Renal cortex interstitium (tissue), 11 donors: Measurements from ENCODE around the gene ZCCHC10. TPM values are rescaled to one million over a fixed set of nuclear protein-coding genes. Genes with fewer than 3 reads are reported as not detected.
"Not testable (repeated sequence)": the region's sequence is repeated elsewhere in the genome, so short reads cannot be mapped to it uniquely, and the experiment has no call there.

Experiments used
- DNase-seq, 11 donors: peaks; one replicate each; pipeline ENCODE4 v3.0.0-alpha.2; 2013; ENCODE audit warnings: low read depth in 9 of 11, low spot score in 4 of 11; ENCODE audit errors: extremely low read depth in 1 of 11
- polyA plus RNA-seq, 3 donors: library from polyadenylated mRNA; unstranded; fragments of 120-200 nt; gene quantifications; one replicate each; pipeline ENCODE4 v1.2.1, GENCODE V29; 2013; ENCODE audit not compliant: insufficient read length in 3 of 3

Gene ZCCHC10
- polyA plus RNA-seq, 3 donors, result 28.8 to 36.8 (median 30.5) TPM

DNA sequence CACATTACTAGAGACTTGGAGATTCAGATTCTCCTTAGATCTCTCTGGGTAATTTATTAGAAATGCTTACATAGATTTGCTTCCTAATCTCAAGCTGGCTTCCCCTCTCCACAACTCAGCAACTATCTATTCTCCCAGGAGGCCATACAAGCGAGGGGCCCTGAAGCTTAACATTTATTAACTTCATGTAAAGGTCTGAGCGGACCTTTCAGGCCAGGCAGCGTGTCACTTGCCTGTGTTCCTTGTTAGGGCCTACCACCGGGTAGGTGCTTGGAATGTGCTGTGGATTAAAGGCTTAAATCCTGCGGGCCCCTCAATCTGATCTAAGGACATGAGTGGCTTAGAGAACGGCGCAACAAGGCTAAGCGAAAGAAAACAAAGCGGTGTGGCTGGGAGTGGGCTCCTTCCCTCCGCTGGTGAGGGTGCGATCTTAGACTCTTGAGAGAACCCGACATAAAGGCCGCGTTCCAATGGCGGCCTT, 24.8 kb upstream of the ZCCHC10 start:
- peak in 2 of 11 donors; percentile 18 to 44 for DNase-seq

DNA sequence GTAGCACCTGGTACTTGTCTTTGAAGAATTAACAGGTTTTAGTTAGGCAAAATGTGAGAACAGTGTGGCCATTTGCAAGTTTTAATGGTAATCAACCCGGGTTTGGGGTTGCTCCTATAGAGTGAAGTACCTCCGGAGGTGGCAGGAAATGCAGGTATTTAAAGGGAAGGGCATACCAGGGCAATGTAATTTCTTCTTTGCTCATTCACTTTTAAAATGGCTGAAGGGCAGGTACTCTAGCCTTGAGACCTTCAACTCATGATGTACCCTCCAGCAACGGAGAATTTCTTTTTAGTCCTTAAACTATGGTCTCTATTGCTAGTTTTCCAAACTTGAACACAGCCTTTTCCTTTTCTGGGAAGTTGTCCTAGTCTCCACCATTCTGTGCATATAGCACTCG, 24.2 kb upstream of the ZCCHC10 start:
- no peak for DNase-seq

DNA sequence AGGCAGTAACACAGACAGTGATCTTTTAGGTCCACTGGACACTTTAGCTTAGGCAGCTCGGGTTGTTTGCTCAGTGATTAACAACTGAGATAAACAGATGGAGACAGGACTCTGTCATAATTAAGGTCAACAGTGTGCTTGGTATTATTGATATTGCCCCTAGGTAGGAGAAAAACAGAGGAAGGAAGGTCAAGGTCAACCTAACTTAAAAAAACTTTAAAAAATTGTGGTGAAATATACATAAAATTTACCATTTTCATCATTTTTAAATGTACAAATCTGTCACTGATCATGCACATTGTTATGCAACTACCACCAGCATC, 23.3 kb upstream of the ZCCHC10 start:
- no peak for DNase-seq

DNA sequence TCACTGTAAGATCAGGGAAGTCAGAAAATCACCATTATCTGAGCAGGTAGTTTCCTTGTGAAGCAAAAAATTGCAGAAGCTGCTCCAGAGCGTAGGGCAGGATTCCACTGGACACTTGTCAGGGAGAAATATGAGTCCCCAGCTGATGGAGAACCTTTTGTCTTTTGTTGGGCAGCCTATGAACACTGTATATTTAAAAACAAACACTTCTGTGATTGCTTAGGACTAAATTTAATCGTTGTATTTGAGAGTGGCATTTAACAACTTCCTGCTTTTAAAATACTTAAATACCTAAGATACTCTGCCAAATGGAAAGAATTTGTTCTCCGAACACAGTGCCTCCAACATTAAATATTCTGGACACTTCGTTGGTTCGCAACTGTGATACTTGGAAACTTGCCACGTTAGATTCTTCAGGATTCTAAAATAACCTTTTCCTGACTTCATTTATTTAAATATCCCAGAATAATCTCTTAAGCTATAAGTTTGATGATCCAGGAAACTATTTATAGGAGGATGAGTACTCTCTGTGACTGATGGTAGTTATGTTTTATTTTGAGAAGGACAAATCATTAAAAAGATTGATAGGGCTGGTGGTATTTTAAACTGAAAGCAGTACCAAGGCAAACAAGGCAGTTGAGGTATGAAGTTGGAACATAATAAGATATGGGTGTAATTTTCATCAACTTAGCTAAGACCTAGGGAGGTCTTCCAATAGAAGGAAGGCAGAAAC, 22.8 kb upstream of the ZCCHC10 start:
- no peak for DNase-seq

DNA sequence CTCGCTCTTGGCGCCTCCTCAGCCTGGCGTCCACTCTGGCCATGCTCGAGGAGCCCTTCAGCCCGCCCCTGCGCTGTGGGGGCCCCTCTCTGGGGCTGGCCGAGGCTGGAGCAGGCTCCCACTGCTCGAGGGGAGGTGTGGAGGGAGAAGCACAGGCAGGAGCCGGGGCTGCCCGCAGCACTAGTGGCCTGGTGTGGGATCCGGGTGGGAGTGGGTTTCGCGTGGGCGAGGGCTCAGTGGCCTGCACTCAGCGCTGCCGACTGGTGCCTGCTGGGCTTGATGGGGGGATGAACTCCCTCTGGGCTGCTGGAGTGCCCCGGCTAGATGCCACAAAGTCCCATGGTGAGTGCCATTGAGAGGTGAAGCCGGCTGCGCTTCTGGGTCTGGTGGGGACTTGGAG, 21.1 kb upstream of the ZCCHC10 start:
- DNase-seq, result no peak

DNA sequence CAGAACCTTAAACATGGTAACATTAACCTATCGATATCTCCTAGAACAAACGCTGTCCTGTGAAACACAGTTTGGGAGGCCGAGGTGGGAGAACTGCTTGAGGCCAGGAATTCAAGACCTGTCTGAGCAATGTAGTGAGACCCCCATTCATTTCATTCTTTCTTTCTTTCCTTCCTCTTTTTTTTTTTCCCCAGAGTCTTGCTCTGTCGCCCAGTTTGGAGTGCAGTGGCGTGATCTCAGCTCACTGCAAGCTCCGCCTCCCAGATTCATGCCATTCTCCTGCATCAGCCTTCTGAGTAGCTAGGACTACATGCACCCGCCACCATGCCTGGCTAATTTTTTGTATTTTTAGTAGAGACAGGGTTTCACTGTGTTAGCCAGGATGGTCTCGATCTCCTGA, 20.2 kb upstream of the ZCCHC10 start:
- not testable (repeated sequence) for DNase-seq

DNA sequence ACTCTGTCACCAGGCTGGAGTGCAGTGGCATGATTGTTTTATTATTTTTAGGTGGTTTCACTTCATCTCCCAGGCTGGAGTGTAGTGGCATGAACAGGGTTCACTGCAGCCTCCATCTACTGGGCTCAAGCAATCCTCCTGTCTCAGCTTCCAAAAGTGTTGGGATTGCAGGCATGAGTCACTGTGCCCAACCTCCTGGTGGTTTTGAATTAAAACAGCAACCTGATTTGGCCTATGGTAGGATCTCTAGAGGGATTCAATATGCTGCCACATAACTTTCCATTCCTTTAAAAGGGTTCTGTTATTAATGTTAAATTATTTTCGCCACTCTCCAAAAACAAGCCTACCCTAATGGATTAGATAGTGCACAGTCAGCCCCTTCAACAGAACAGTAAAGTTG, 15.6 kb upstream of the ZCCHC10 start:
- no peak for DNase-seq

DNA sequence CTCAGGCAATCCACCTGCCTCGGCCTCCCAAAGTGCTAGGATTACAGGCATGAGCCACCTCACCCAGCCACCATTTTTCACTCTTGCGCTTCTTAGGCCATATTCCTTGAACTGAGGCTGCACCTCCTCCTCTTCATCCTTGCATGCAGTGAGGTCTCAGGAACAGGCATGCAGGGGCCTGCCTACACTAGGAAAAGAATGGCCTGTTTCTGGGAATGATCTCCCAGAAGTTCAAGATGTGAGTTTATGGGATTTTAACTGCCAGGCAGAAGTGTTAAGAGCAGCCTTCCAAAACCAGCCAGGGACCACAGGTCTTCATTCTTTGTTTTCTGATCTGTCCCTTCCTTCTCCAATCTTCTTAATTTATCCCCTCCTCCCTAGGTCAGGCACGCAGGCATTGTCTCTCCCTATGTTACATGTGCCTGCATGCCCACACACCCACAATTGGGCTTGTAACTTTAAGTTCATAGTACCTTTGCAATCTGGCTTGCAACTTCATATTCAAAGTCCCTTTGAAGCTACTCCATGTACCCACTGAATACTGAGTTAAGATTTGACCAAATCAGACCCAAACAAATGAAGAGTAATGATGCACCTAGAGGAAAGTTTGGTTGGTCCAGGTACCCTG, 14.9 kb upstream of the ZCCHC10 start:
- DNase-seq, result no peak

DNA sequence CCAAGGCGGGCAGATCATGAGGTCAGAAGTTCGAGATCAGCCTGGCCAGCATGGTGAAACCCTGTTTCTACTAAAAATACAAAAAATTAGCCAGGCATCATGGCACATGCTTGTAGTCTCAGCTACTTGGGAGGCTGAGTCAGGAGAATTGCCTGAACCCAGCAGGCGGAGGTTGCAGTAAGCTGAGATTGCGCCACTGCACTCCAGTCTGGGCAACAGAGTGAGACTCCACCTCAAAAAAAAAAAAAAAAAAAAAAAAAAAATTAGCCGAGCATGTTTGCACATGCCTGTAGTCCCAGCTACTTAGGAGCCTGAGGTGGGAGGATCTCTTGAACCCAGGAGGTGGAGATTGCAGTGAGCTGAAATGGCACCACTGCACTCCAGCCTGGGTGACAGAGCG, 10.3 kb upstream of the ZCCHC10 start:
- not testable (repeated sequence) for DNase-seq

DNA sequence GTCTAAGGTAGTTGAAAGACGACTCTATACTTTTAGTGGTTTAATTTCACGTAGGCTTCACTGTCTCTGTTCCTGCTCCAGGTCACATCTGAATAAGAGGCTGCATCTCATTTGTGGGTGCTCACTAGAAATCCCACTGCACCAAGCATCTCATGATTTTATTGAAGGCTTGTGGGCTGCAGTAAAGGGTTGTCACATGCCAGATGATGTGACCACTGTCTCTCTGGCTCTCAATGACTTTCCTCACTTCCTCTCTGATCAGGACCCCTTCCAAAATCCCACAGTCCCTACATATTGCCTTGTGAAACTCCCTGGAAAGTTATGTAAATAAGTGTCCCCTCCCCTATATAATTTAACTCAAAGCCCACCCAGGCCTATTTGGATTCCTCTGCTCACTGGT, 8.9 kb upstream of the ZCCHC10 start:
- DNase-seq, result no peak

DNA sequence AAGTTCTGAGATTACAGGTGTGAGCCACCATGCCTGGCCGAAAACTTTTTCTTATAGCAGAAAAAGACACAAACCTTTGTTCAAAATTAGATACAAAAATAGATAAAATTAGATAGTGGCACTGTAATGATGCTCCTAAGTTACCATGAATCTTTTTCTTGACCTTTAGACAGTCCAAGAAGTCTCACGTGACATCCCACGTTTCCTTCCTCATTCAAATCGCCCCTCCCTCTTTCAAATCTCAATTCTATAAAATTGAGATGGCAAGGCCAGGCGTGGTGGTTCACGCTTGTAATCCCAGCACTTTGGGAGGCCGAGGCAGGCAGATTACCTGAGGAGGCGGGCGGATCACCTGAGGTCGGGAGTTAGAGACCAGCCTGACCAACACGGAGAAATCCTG, 7.7 kb upstream of the ZCCHC10 start:
- DNase-seq, result no peak

DNA sequence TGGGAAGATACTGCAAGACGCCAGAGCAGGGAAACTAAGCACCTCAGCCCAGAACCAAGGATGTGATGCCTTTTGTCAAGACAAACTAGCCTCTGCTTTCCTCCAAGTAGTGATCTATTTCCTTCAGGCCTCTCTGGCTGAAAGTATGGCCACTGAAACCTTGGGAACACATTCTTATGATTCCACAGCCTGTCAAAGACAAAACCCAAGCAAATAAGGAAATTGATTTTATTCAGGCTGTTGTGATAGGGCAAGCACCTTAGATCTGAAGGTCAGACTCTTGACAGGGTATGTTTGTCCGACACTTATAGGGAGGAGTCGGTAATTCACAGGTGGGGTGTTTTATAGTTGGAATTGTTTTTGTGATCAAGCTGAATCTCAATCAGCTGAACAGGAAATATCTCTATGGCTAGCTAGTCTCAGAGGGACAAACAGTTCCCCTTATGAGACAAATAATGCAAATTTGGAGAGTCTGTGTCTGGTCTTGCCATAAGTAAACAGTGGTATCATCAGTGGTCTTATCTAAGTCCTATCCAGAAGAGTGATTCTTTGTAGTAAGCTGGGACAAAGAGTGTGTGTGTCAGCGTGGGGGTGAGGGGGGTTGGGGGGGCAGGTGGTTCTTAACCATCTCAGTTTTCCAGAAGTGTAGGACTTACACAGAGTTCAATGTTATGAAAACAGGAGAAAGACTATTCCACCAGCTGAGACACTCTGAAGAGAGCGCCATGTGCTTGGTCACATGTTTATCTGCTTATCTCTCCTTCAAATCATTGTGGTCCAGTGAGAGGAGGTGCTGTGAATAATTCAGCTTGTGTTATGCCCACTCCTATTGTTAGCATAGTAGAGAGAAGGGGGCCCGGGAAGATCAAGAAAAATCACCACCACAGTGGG, 6.7 kb upstream of the ZCCHC10 start:
- no peak for DNase-seq

DNA sequence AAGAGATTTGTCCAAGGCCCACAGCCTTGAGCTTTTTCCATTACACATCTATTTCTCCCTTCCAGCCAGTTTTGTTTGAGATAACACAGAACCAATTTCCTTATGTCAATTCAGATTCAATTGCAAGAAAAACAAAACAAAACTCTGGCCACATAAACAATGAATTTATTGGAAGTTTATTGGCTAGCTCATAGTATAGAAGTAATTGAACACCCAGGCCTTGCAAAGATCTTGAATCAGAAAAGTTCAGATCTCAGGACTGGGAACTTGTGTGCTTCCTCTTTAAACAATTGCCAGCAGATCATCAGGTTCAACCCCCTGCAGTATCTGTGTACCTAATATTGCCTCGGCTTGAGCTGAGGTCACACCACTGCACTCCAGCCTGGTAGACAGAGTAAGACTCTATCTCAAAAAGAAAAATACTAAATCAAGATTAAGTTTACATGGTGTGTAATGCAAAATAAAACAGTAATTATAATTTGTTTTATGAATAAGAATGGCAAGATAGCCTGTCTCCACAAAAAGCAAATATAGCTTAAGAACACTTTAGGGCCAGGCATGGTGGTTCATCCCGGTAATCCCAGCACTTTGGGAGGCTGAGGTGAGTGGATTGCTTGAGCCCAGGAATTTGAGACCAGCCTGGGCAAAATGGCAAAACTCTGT, 4.1 kb upstream of the ZCCHC10 start:
- DNase-seq, result no peak

DNA sequence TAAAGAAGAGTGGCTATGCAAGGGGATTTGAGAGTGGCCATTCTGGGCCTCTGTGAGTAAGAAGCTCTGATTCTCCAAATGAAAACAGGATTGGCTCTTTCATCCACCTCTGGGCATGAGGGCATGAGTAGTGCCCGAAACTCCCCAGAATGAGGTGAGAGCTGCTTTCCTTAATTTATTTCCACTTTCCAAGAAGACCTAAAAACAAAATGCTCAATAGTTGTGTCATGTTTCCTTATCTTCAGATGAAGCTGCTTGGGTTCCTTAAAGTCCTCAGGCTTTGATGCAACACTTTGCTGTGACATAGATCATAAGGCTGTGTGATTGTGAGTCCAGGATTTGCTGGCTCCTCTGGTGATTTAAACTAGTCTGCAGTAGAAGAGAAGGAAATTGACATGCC, 3.1 kb upstream of the ZCCHC10 start:
- no peak for DNase-seq

DNA sequence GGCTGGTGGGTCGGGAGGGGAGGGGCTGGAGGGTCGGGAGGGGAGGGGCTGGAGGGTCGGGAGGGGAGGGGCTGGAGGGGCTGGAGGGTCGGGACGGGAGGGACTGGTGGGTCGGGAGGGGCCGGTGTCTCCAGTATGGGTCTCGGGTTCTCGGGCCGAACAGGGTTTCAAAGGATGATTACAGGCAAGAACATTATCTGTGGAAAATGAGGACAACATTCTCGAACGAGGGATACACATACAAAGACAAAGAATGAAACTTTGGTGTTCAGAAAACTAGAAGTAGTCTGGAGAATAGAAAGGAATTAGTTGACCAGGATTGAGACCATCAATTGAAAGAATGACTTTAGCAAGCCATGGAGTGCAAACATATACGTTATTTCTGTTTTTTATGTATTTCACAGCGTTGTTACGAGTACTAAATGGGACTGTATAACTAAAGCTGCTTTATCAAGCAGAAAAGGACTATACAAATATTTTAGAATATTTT, 360 bp upstream of the ZCCHC10 start:
- no peak for DNase-seq

DNA sequence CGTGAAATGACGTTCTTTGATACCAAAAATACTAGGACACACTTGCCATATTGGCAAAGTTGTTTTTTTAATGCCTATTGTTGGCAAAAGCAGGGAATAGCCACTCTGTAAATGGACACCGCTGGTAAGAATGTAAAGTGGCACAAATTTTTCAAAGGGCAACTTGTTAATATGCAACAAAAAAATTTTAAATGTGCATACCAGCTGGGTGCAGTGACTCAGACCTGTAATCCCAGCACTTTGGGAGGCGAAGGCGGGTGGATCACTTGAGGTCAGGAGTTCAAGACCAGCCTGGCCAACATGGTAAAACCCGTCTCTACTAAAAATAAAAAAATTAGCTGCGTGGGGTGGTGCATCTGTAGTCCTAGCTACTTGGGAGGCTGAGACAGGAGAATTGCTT, 6.9 kb downstream of the ZCCHC10 start:
- not testable (repeated sequence) for DNase-seq

DNA sequence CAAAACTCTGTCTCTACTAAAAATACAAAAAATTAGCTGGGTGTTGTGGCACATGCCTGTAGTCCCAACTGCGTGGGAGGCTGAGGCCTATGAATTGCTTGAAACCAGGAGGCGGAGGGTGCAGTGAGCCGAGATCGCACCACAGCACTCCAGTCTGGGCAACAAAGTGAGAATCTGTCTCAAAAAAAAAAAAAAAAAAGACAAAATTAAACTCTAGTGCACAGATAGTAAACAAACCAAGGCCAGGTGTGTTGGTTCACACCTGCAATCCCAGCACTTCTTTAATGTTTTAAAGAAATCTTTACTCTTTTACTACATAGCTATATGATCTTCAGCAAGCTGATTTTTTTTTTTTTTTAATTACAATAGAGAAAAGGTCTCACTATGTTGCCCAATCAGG, 8.4 kb downstream of the ZCCHC10 start:
- no peak for DNase-seq

DNA sequence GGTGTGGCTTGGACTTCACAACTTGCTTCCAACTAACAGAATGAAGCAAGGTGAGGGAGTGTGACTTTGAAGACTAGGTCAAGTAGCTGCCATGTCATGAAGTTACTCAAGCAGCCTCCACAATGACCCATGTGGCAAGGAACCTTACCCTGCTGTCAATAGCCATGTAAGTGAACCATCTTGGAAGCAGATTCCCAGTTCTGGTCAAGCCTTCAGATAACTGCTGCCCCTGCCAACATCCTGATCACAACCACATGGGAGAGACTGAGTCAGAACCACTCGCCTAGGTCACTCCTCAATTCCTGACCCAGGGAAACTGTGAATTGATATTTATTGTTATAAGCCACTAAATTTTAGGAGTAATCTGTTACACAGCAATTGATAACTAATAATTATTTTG, 10.9 kb downstream of the ZCCHC10 start:
- no peak for DNase-seq

DNA sequence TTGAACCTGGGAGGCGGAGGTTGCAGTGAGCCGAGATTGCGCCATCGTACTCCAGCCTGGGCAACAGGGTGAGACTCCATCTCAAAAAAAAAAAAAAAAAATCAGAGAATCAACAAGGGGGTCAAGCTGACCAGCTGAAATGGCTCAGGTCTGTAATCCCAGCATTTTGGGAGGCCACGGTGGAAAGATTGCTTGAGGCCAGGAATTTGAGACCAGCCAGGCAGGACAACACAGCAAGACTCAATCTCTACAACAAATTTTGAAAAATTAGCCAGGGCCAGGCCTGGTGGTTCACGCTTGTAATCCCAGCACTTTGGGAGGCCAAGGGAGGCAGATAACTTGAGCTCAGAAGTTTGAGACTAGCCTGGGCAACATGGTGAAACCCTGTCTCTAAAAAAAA, 17.9 kb downstream of the ZCCHC10 start:
- not testable (repeated sequence) for DNase-seq
